DMS153 (cell line): Measurements from ENCODE around the gene LRP10.
"Not testable (repeated sequence)": the region's sequence is repeated elsewhere in the genome, so short reads cannot be mapped to it uniquely, and the experiment has no call there.

ENCODE experiments used
- DNase-seq: peaks from one replicate; lab custom pipeline; 2025; lab: John Stamatoyannopoulos, UW

Gene LRP10

GRCh38 chr14:22843123-22843925 is 28.2 kb upstream of the LRP10 start:
- no peak for DNase-seq

GRCh38 chr14:22844221-22845102 is 27.1 kb upstream of the LRP10 start:
- DNase-seq = no peak

GRCh38 chr14:22845103-22845394 is 26.5 kb upstream of the LRP10 start:
- DNase-seq = no peak

- DNase-seq = no peak
These were observed 25.5 kb upstream of the LRP10 start for GRCh38 chr14:22845821-22846625.

GRCh38 chr14:22846811-22847307 is 24.7 kb upstream of the LRP10 start:
- DNase-seq = no peak

GRCh38 chr14:22847661-22848341 is 23.7 kb upstream of the LRP10 start:
- DNase-seq = no peak

GRCh38 chr14:22848351-22849164 is 23.0 kb upstream of the LRP10 start:
- DNase-seq = no peak

GRCh38 chr14:22849212-22849819 is 22.2 kb upstream of the LRP10 start:
- DNase-seq = no peak

- no peak for DNase-seq
These were observed 20.4 kb upstream of the LRP10 start for GRCh38 chr14:22850944-22851764.

- DNase-seq = not testable (repeated sequence)
These were observed 19.4 kb upstream of the LRP10 start for GRCh38 chr14:22852178-22852577.

- no peak for DNase-seq
These were observed 19.0 kb upstream of the LRP10 start for GRCh38 chr14:22852599-22852939.

GRCh38 chr14:22852940-22853767 is 18.4 kb upstream of the LRP10 start:
- DNase-seq = peak; percentile 60

GRCh38 chr14:22854296-22854695 is 17.2 kb upstream of the LRP10 start:
- not testable (repeated sequence) for DNase-seq

GRCh38 chr14:22854963-22855724 is 16.4 kb upstream of the LRP10 start:
- DNase-seq = peak; percentile 23

- no peak for DNase-seq
These were observed 15.1 kb upstream of the LRP10 start for GRCh38 chr14:22856428-22856827.

GRCh38 chr14:22860377-22860776 is 11.2 kb upstream of the LRP10 start:
- DNase-seq = not testable (repeated sequence)

- DNase-seq = no peak
These were observed 9.9 kb upstream of the LRP10 start for GRCh38 chr14:22861651-22862050.

GRCh38 chr14:22864979-22865378 is 6.6 kb upstream of the LRP10 start:
- no peak for DNase-seq
